ENCODE data around the gene RBP5.

RBP5 gene

GRCh38 chr12:7123806-7124522 lies 4.7 kb downstream of the RBP5 start:
- DNase-seq = peak; percentile 21 to 31
- TF ChIP-seq POLR2A (IDR thresholded peaks at IDR 0.05; ENCODE audit: low read length) (no peak), GATA1 (IDR thresholded peaks at IDR 0.05; ENCODE audit: low read depth, low read length) (no peak)

- peak; percentile 85 to 92 for DNase-seq
- TF ChIP-seq GATA1 (IDR thresholded peaks at IDR 0.05; ENCODE audit: low read depth, low read length) = no peak
- TF ChIP-seq POLR2A (IDR thresholded peaks at IDR 0.05; ENCODE audit: low read length) = no peak
Measured at GRCh38 chr12:7122811-7123769, 5.6 kb downstream of the RBP5 start.

GRCh38 chr12:7121324-7121723 lies 7.4 kb downstream of the RBP5 start:
- DNase-seq = no peak
- TF ChIP-seq GATA1 (IDR thresholded peaks at IDR 0.05; ENCODE audit: low read depth, low read length) = no peak
- no peak for TF ChIP-seq POLR2A (IDR thresholded peaks at IDR 0.05; ENCODE audit: low read length)

GRCh38 chr12:7120166-7120565 lies 8.5 kb downstream of the RBP5 start:
- DNase-seq = no peak
- no peak for TF ChIP-seq GATA1 (IDR thresholded peaks at IDR 0.05; ENCODE audit: low read depth, low read length)
- no peak for TF ChIP-seq POLR2A (IDR thresholded peaks at IDR 0.05; ENCODE audit: low read length)

GRCh38 chr12:7118881-7119280 lies 9.8 kb downstream of the RBP5 start:
- TF ChIP-seq POLR2A (IDR thresholded peaks at IDR 0.05; ENCODE audit: low read length) (no peak), GATA1 (IDR thresholded peaks at IDR 0.05; ENCODE audit: low read depth, low read length) (no peak)
- no peak for DNase-seq

GRCh38 chr12:7117670-7118069 lies 11.0 kb downstream of the RBP5 start:
- DNase-seq = no peak
- TF ChIP-seq POLR2A (IDR thresholded peaks at IDR 0.05; ENCODE audit: low read length) (no peak), GATA1 (IDR thresholded peaks at IDR 0.05; ENCODE audit: low read depth, low read length) (no peak)

GRCh38 chr12:7116916-7117315 lies 11.8 kb downstream of the RBP5 start:
- no peak for TF ChIP-seq POLR2A (IDR thresholded peaks at IDR 0.05; ENCODE audit: low read length)
- TF ChIP-seq GATA1 (IDR thresholded peaks at IDR 0.05; ENCODE audit: low read depth, low read length) = no peak
- no peak for DNase-seq

GRCh38 chr12:7116196-7116595 lies 12.5 kb downstream of the RBP5 start:
- TF ChIP-seq GATA1 (IDR thresholded peaks at IDR 0.05; ENCODE audit: low read depth, low read length) = no peak
- TF ChIP-seq POLR2A (IDR thresholded peaks at IDR 0.05; ENCODE audit: low read length) = no peak
- peak; percentile 66 to 82 for DNase-seq

- no peak for TF ChIP-seq GATA1 (IDR thresholded peaks at IDR 0.05; ENCODE audit: low read depth, low read length)
- no peak for TF ChIP-seq POLR2A (IDR thresholded peaks at IDR 0.05; ENCODE audit: low read length)
- DNase-seq = no peak
Measured at GRCh38 chr12:7114851-7115250, 13.8 kb downstream of the RBP5 start.

GRCh38 chr12:7114008-7114407 lies 14.7 kb downstream of the RBP5 start:
- no peak for DNase-seq
- no peak for TF ChIP-seq POLR2A (IDR thresholded peaks at IDR 0.05; ENCODE audit: low read length)
- no peak for TF ChIP-seq GATA1 (IDR thresholded peaks at IDR 0.05; ENCODE audit: low read depth, low read length)

GRCh38 chr12:7113389-7113871 lies 15.3 kb downstream of the RBP5 start:
- peak; percentile 63 to 80 for DNase-seq
- TF ChIP-seq POLR2A (IDR thresholded peaks at IDR 0.05; ENCODE audit: low read length) (no peak), GATA1 (IDR thresholded peaks at IDR 0.05; ENCODE audit: low read depth, low read length) (no peak)

- DNase-seq = no peak
Measured at GRCh38 chr12:7112041-7112440, 16.6 kb downstream of the RBP5 start.

GRCh38 chr12:7110661-7111060 lies 18.0 kb downstream of the RBP5 start:
- TF ChIP-seq GATA1 (IDR thresholded peaks at IDR 0.05; ENCODE audit: low read depth, low read length) = no peak
- no peak for TF ChIP-seq POLR2A (IDR thresholded peaks at IDR 0.05; ENCODE audit: low read length)
- DNase-seq = no peak

More at GRCh38 chr12:7112041-7112440, 16.6 kb downstream of the RBP5 start:
- TF ChIP-seq POLR2A (IDR thresholded peaks at IDR 0.05; ENCODE audit: low read length) (no peak), GATA1 (IDR thresholded peaks at IDR 0.05; ENCODE audit: low read depth, low read length) (no peak)

GRCh38 chr12:7109572-7109920 lies 19.1 kb downstream of the RBP5 start:
- no peak for TF ChIP-seq GATA1 (IDR thresholded peaks at IDR 0.05; ENCODE audit: low read depth, low read length)
- no peak for DNase-seq

All from erythroblast (primary cell).